ENCODE measurements around the gene CEP72. TPM values are rescaled to one million over a fixed set of nuclear protein-coding genes. Genes with fewer than 3 reads are reported as not detected.

The CEP72 gene
- total and polyA plus RNA-seq, 2 experiments from 2014 or later = 3.2 to 4.2 TPM

DNA sequence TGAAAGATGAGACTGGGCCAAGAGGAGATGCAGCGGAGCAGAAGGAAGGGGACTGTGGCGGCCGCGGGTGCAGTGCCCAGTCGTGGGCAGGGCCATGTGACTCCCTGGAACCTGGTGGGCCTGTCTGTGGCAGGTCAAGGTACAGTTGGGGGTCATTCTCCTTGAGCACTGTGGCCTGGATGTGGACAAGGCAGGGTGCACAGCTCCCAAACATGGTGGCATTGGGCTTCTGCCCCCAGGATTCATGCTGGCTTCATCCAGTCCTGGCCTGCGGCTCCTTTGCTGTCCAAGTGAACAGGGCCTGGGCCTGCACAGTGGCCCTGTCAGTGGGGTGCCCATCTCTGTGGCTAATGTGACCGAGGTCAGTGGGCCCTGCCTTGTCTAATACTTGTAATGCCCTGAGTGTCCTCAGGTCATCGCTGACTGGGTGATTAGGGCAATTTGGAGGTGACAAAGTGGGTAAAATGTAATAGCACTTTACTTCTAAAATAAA lies 39.9 kb downstream of the CEP72 start:
- no peaks in the 10 kb centered on the region for H3K27me3 ChIP-seq
- H3K4me2 ChIP-seq = no peak overlapping the region
- H3K9me2 ChIP-seq (replicated peaks; ENCODE audit: insufficient read depth) = no peaks in the 10 kb centered on the region
- H3K27ac ChIP-seq = no peak overlapping the region
- H4K20me1 ChIP-seq (ENCODE audit: insufficient read depth, poor library complexity, severe bottlenecking) = no peaks in the 10 kb centered on the region
- no peaks in the 10 kb centered on the region for H3K9me3 ChIP-seq (ENCODE audit: low read depth)
- H2AFZ ChIP-seq = no peak overlapping the region
- DNase-seq (ENCODE audit: low spot score) = no peak
- no peaks in the 10 kb centered on the region for H3K4me1 ChIP-seq (ENCODE audit: insufficient read depth)
- no peaks in the 10 kb centered on the region for H3K36me3 ChIP-seq (replicated peaks; ENCODE audit: insufficient read depth, low read depth)
- TF ChIP-seq EZH2 (IDR thresholded peaks at IDR 0.05; ENCODE audit: borderline replicate concordance) (no peak), EZH2phosphoT487 (IDR thresholded peaks at IDR 0.05; ENCODE audit: low read depth, severe bottlenecking, unreplicated experiment) (no peak)
- TF ChIP-seq, protein P1, sequence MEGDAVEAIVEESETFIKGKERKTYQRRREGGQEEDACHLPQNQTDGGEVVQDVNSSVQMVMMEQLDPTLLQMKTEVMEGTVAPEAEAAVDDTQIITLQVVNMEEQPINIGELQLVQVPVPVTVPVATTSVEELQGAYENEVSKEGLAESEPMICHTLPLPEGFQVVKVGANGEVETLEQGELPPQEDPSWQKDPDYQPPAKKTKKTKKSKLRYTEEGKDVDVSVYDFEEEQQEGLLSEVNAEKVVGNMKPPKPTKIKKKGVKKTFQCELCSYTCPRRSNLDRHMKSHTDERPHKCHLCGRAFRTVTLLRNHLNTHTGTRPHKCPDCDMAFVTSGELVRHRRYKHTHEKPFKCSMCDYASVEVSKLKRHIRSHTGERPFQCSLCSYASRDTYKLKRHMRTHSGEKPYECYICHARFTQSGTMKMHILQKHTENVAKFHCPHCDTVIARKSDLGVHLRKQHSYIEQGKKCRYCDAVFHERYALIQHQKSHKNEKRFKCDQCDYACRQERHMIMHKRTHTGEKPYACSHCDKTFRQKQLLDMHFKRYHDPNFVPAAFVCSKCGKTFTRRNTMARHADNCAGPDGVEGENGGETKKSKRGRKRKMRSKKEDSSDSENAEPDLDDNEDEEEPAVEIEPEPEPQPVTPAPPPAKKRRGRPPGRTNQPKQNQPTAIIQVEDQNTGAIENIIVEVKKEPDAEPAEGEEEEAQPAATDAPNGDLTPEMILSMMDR (IDR thresholded peaks at IDR 0.05; ENCODE audit: poor library complexity) = no peak
- no peak overlapping the region for H3K4me3 ChIP-seq
- 97% methylated on average over 8 of the region's 8 CpGs for WGBS (ENCODE audit: low lambda C conversion rate, missing lambda C conversion rate)
- H3K79me2 ChIP-seq = no peaks in the 10 kb centered on the region

DNA sequence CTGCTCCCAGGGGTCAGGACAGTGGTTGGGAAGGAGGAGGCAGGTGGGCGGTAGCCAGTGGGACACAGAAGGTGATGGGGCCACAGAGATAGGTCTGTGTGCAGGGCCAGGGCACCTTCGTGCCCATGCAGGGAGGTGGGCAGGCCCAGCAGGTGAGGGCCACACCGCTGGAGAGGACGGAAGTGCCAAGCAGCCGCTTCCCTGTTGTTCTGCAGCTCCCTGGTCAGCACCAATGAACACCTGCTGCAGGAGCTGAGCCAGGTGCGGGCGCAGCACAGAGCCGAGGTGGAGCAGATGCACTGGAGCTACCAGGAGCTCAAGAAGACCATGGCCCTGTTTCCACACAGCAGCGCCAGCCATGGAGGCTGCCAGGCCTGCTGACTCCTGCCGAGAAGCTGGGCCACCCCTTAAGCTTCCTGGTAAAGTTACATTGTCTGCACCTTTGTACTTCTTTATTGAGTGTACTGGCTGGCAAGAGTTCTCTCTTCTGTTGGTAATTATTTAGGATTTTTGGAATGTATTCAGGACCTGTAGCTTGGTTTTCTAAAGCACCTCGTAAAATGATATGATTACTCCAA lies 40.7 kb downstream of the CEP72 start:
- Histone ChIP-seq H3K79me2 (no peaks in the 10 kb centered on the region), H3K4me1 (ENCODE audit: insufficient read depth) (no peaks in the 10 kb centered on the region), H3K9me3 (ENCODE audit: low read depth) (no peaks in the 10 kb centered on the region), H3K4me3 (no peak overlapping the region), H3K27ac (no peak overlapping the region), H2AFZ (no peak overlapping the region), H3K9me2 (replicated peaks; ENCODE audit: insufficient read depth) (no peaks in the 10 kb centered on the region), H3K4me2 (no peak overlapping the region), H3K27me3 (no peaks in the 10 kb centered on the region), H4K20me1 (ENCODE audit: insufficient read depth, poor library complexity, severe bottlenecking) (no peaks in the 10 kb centered on the region), H3K36me3 (replicated peaks; ENCODE audit: insufficient read depth, low read depth) (no peaks in the 10 kb centered on the region)
- TF ChIP-seq EZH2phosphoT487 (IDR thresholded peaks at IDR 0.05; ENCODE audit: low read depth, severe bottlenecking, unreplicated experiment) (no peak), EZH2 (IDR thresholded peaks at IDR 0.05; ENCODE audit: borderline replicate concordance) (no peak)
- TF ChIP-seq, protein P1 (IDR thresholded peaks at IDR 0.05; ENCODE audit: poor library complexity) = no peak
- 94% methylated on average over 11 of the region's 11 CpGs for WGBS (ENCODE audit: low lambda C conversion rate, missing lambda C conversion rate)
- DNase-seq (ENCODE audit: low spot score) = no peak

DNA sequence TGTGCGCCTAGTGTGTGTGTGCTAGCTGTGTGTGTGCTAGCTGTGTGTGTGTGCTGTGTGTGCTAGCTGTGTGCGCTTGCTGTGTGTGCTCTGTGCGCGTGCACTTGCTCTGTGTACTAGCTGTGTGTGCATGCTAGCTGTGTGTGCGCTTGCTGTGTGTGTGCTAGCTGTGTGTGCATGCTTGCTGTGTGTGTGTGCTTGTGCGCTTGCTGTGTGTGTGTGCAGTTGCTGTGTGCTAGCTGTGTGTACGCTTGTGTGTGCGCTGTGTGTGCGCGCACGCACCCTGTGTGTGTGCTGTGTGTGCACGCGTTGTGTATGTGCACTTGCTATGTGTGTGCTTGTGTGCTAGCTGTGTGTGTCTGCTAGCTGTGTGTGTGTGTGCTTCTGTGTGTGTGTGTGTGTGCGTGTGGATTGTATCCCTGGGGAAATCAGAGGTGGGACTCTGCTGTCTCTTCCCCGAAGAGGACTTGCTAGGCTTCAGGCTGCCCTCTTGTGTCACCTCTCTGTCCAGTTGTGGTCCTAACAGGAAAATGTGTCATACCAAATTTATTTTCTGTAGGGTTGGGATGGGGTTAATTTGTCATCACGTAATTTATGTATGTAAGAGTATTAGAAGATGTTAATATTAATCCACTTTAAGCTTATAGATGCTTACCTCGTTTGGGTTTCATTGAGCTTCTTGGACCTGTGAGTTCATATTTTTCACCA lies 42.1 kb downstream of the CEP72 start:
- Histone ChIP-seq H3K4me2 (no peak overlapping the region), H4K20me1 (ENCODE audit: insufficient read depth, poor library complexity, severe bottlenecking) (no peaks in the 10 kb centered on the region), H3K9me3 (ENCODE audit: low read depth) (no peaks in the 10 kb centered on the region), H3K4me1 (ENCODE audit: insufficient read depth) (no peaks in the 10 kb centered on the region), H3K27me3 (no peaks in the 10 kb centered on the region), H3K9me2 (replicated peaks; ENCODE audit: insufficient read depth) (no peaks in the 10 kb centered on the region), H2AFZ (no peak overlapping the region), H3K79me2 (no peaks in the 10 kb centered on the region), H3K27ac (no peak overlapping the region), H3K4me3 (no peak overlapping the region), H3K36me3 (replicated peaks; ENCODE audit: insufficient read depth, low read depth) (no peaks in the 10 kb centered on the region)
- TF ChIP-seq, protein P1 (IDR thresholded peaks at IDR 0.05; ENCODE audit: poor library complexity) = no peak
- WGBS (ENCODE audit: low lambda C conversion rate, missing lambda C conversion rate) = 95% methylated on average over 17 of the region's 17 CpGs
- no peak for DNase-seq (ENCODE audit: low spot score)

All from hepatocyte (in vitro differentiated cells).